GM21717 (cell line): ENCODE results near the gene SLC35F1.

Experiments used
- ATAC-seq: cut with Tn5 transposase; IDR thresholded peaks from one replicate; pipeline ENCODE4 v1.9.1; 2021; ENCODE audit warnings: mild to moderate bottlenecking, moderate library complexity; ENCODE audit not compliant: unreplicated experiment

SLC35F1 gene

GRCh38 chr6:118186672-118187567 lies 279.9 kb downstream of the SLC35F1 start:
- peak; percentile 65 for ATAC-seq

GRCh38 chr6:118187568-118188164 lies 280.6 kb downstream of the SLC35F1 start:
- peak; percentile 64 for ATAC-seq

- no peak for ATAC-seq
These were observed 281.5 kb downstream of the SLC35F1 start for GRCh38 chr6:118188561-118188960.

- no peak for ATAC-seq
These were observed 290.5 kb downstream of the SLC35F1 start for GRCh38 chr6:118197539-118197938.

GRCh38 chr6:118198746-118199145 lies 291.7 kb downstream of the SLC35F1 start:
- no peak for ATAC-seq

GRCh38 chr6:118200160-118200559 lies 293.1 kb downstream of the SLC35F1 start:
- no peak for ATAC-seq

GRCh38 chr6:118202517-118202916 lies 295.5 kb downstream of the SLC35F1 start:
- no peak for ATAC-seq

GRCh38 chr6:118203545-118203944 lies 296.5 kb downstream of the SLC35F1 start:
- ATAC-seq = no peak

GRCh38 chr6:118206221-118206620 lies 299.2 kb downstream of the SLC35F1 start:
- ATAC-seq = no peak

- no peak for ATAC-seq
These were observed 300.9 kb downstream of the SLC35F1 start for GRCh38 chr6:118207947-118208346.

GRCh38 chr6:118212451-118213173 lies 305.5 kb downstream of the SLC35F1 start:
- no peak for ATAC-seq

- no peak for ATAC-seq
These were observed 308.2 kb downstream of the SLC35F1 start for GRCh38 chr6:118215269-118215668.

- ATAC-seq = no peak
These were observed 309.7 kb downstream of the SLC35F1 start for GRCh38 chr6:118216751-118217150.

- no peak for ATAC-seq
These were observed 311.1 kb downstream of the SLC35F1 start for GRCh38 chr6:118218156-118218555.

- no peak for ATAC-seq
These were observed 313.5 kb downstream of the SLC35F1 start for GRCh38 chr6:118220429-118221128.

GRCh38 chr6:118223316-118223715 lies 316.3 kb downstream of the SLC35F1 start:
- no peak for ATAC-seq

GRCh38 chr6:118228886-118229285 lies 321.8 kb downstream of the SLC35F1 start:
- no peak for ATAC-seq

GRCh38 chr6:118240878-118241528 lies 333.9 kb downstream of the SLC35F1 start:
- ATAC-seq = no peak

GRCh38 chr6:118246406-118246805 lies 339.3 kb downstream of the SLC35F1 start:
- ATAC-seq = no peak

- no peak for ATAC-seq
These were observed 341.1 kb downstream of the SLC35F1 start for GRCh38 chr6:118248171-118248570.
